Omental fat pad (tissue), 4 donors: ENCODE results near the gene GRM7. TPM values are rescaled to one million over a fixed set of nuclear protein-coding genes. Genes with fewer than 3 reads are reported as not detected.

ENCODE experiments used
- ATAC-seq: fragments of 150-250 bp; one replicate; pipeline ENCODE4 v1.9.1; 2016; ENCODE audit warnings: mild to moderate bottlenecking, moderate library complexity; ENCODE audit not compliant: low FRiP score
- DNase-seq: peaks from one replicate; pipeline ENCODE4 v3.0.0-alpha.2; 2019; ENCODE audit warnings: low spot score
- CTCF ChIP-seq, 3 donors: fragments of 450-650 bp; IDR thresholded peaks; one replicate each; pipeline ENCODE4 v1.5.1; 2016 to 2017; ENCODE audit warnings: antibody characterized with exemption in 3 of 3, mild to moderate bottlenecking in 3 of 3, moderate library complexity in 2 of 3
- total RNA-seq, 4 donors: library from RNA; depleted of rRNA; stranded (reverse); fragments of >200 nt; gene quantifications; one replicate each; pipeline ENCODE4 v1.1.0, GENCODE V29; 2016

GRM7 gene
- total RNA-seq, 4 donors from 2014 or later: 0.12 to 0.82 (median 0.28) TPM; not detected in 1

- DNase-seq (no peak), ATAC-seq (no peak)
- no peak for TF ChIP-seq CTCF (IDR thresholded peaks at IDR 0.05)
Measured at GRCh38 chr3:7241584-7242302, 380.8 kb downstream of the GRM7 start.

DNA sequence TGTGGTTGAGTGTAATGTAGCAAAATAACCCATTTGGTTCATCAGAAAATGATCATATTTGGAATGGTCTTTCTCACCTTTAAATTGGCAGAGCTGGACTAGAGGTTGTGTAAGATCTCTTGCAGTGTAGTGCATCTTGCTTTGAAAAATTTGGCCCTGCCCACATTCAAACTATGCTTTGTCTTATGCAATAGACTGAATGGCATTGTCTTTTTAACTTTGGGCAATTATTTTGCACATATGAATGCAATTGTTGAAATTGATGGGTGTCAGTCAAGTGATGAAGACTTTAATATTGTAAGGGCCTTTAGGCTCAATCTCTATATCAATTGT lies 381.4 kb downstream of the GRM7 start:
- DNase-seq (no peak), ATAC-seq (no peak)
- no peak for TF ChIP-seq CTCF (IDR thresholded peaks at IDR 0.05)

GRCh38 chr3:7249493-7250076 lies 388.7 kb downstream of the GRM7 start:
- ATAC-seq: no peak
- DNase-seq: no peak

DNA sequence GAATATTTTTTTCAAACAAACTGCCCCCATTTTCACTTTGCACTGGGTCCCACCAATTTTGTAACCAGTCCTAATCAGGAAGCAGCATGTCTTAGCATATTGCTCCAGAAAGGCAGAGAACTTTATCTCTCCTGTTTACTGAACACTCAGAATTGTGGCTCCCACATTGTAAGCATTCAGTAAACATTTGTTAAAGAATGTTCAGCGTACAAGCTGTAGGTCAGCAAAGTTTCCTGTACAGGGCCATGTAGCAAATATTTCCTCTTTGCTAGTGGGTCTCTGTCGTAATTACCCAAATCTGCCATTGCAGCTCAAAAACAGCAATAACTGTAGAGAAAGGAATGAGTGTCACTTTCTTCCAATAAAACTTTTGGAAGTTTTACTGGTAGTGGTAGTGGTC lies 393.3 kb downstream of the GRM7 start:
- no peak for TF ChIP-seq CTCF (IDR thresholded peaks at IDR 0.05)
- ATAC-seq (no peak), DNase-seq (no peak)

More at GRCh38 chr3:7249493-7250076, 388.7 kb downstream of the GRM7 start:
- no peak for TF ChIP-seq CTCF (IDR thresholded peaks at IDR 0.05)

DNA sequence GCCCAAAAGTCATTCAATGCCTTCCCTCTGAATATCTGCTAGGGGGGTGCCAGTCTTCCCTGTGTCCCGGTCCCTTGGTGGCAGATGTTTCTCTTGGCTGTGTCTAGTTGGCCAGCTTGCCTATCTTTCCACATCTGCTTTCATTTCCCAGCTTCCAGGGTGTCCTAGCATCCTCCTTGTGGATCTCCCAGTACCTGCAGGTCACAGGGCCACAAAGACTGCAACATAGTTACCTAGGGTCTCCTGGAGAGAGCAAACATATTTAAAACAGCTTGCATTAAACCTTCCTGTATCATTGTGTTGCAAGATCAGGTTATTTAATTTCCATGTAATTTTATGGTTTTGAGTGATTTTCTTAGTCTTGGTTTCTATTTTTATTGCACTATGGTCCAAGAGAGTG lies 400.1 kb downstream of the GRM7 start:
- ATAC-seq (no peak), DNase-seq (no peak)
- no peak for TF ChIP-seq CTCF (IDR thresholded peaks at IDR 0.05)

- no peak for TF ChIP-seq CTCF (IDR thresholded peaks at IDR 0.05)
- no peak for DNase-seq
- ATAC-seq: no peak
Measured at GRCh38 chr3:7263347-7264195, 402.7 kb downstream of the GRM7 start.
